Measurements from ENCODE around the gene CHST8. TPM values are rescaled to one million over a fixed set of nuclear protein-coding genes. Genes with fewer than 3 reads are reported as not detected.

Gene CHST8
- total RNA-seq, 1 experiment from 2014 or later: 2.3 TPM

DNA sequence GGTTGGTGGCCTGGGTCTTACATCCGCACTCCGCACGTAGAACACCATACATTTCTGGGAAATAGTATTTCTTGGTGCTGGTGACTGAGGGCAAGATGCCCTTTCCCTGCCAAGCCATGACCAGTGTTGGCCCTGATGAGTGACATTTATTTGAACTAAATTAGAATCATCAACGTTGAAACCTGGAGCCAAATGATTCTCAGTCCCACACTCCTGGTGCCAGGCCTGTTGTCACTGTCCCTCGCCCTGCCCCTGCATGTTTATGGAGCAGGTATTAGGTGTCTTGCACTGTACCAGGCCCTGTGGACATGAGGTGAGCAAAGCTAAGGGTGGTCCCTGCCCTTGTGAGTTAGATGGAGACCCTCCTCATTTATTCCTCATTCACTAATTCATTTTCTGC, 5.8 kb downstream of the CHST8 start:
- TF ChIP-seq EZH2 (IDR thresholded peaks at IDR 0.05; ENCODE audit: borderline replicate concordance, low read depth, low read length, poor library complexity, severe bottlenecking): no peak
- TF ChIP-seq, protein P1, sequence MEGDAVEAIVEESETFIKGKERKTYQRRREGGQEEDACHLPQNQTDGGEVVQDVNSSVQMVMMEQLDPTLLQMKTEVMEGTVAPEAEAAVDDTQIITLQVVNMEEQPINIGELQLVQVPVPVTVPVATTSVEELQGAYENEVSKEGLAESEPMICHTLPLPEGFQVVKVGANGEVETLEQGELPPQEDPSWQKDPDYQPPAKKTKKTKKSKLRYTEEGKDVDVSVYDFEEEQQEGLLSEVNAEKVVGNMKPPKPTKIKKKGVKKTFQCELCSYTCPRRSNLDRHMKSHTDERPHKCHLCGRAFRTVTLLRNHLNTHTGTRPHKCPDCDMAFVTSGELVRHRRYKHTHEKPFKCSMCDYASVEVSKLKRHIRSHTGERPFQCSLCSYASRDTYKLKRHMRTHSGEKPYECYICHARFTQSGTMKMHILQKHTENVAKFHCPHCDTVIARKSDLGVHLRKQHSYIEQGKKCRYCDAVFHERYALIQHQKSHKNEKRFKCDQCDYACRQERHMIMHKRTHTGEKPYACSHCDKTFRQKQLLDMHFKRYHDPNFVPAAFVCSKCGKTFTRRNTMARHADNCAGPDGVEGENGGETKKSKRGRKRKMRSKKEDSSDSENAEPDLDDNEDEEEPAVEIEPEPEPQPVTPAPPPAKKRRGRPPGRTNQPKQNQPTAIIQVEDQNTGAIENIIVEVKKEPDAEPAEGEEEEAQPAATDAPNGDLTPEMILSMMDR (conservative IDR thresholded peaks at IDR 0.05; ENCODE audit: low read depth, low read length): no peak
- Histone ChIP-seq H3K4me3 (ENCODE audit: low read depth, low read length, poor library complexity, severe bottlenecking) (no peak overlapping the region), H3K27me3 (replicated peaks; ENCODE audit: insufficient read depth, low read depth, low read length, poor library complexity) (peaks cover 43% of the 10 kb centered on the region), H3K27ac (ENCODE audit: low read depth, low read length, poor library complexity, severe bottlenecking) (no peak overlapping the region), H3K36me3 (ENCODE audit: insufficient read depth, low read length, poor library complexity, severe bottlenecking) (no peaks in the 10 kb centered on the region), H3K9me3 (ENCODE audit: low read depth, low read length, poor library complexity, severe bottlenecking) (no peaks in the 10 kb centered on the region), H3K4me1 (ENCODE audit: insufficient read depth, low read length, poor library complexity, severe bottlenecking) (peaks cover 6% of the 10 kb centered on the region)
- DNase-seq (ENCODE audit: low spot score): no peak
- no TSS peak for BruUV-seq (replicated peaks)
- ChIA-PET POLR2A (ENCODE audit: low non-redundant PET) (no interaction called here), CTCF (no interaction called here)
- intact Hi-C loops (cut with micrococcal nuclease; ENCODE audit: unreplicated experiment): no loop called here

DNA sequence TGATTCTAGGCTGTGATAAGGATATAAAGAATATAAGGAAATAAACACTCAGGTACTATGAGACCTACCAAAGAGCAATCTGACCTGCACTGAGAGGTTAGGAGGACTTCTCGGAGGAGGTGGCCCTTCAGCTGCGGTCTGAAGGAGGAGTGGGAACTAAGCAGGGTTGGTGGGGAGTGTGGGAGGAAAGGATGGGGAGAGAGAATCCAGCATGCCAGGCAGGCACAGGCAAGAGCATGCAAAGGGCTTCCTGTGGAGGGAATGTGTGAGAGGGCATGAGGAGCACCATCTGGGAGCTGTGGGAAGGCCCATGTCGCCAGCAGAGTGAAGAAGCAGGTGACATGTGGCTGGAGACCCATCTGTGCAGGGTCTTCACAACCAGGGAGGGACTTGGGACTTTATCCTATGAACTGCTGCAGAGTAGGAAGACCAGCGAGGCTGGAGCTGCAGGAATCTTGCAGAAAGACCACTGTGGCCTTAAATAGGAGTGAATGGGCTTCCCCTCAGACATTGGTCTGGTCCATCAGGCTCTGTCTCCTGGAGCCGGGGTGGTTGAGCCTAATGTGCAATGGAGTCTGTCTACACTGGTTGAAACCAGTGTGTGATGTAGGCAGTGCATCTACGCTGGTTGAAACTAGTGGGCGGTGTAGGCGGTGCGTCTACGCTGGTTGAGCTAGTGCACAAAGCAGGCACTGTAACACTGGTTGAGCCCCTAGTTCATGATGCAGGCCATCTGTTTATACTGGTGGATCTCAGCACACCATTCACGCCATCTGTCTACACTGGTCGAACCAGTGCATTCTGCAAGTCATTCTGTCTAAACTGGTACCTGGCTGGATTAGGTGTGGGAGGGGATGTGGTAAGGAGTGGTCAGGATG, 6.4 kb downstream of the CHST8 start:
- no TSS peak for BruUV-seq (replicated peaks)
- intact Hi-C loops (cut with micrococcal nuclease; ENCODE audit: unreplicated experiment): no loop called here
- TF ChIP-seq, protein P1 (conservative IDR thresholded peaks at IDR 0.05; ENCODE audit: low read depth, low read length): no peak
- TF ChIP-seq EZH2 (IDR thresholded peaks at IDR 0.05; ENCODE audit: borderline replicate concordance, low read depth, low read length, poor library complexity, severe bottlenecking): no peak

DNA sequence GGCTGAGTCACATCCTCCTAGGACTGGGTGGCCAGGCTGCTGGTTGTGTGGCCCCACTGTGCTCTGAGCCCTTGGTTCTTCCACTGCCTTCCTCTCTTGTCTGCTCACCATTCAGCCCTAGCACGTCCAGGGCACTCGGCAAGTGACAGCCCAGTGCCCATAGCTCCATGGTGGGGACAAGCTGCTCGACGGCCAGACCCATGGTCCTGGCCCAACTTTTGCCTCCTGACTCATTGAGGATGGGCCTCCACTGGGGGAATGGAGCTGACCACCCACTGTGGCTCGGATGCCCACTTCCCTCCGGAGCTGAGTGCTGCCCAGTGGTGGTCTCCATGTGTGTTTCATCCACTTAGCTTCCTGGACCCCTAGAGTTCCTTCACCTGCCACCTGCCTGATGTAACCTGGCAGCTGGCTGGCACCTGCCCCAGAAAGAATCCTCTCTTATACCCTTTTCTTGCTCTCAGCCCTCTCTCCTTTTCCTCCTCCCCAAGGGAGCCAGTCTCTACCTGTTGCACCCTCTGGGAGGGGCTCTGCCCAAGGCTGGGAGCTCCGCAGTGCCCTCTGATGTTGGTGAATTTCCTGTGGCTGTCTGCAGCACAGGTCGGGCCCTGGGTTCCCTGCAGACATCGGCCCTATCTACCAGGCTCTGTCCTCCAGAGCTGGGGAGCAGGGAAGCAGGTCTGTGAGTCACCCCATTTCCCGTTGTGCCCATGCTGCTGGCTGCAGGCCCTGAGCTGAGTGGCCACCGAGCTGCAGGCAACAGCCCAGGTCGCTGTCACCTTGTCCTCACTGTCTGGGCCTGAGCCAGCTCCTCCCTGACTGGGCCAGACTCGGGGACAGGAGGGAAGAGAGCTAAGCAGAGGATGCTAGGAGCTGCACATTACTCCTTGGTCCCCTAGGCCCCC, 7.4 kb downstream of the CHST8 start:
- CTCF ChIA-PET: no interaction called here
- Histone ChIP-seq H3K4me1 (ENCODE audit: insufficient read depth, low read length, poor library complexity, severe bottlenecking) (no peaks in the 10 kb centered on the region), H3K9me3 (ENCODE audit: low read depth, low read length, poor library complexity, severe bottlenecking) (no peaks in the 10 kb centered on the region), H3K36me3 (ENCODE audit: insufficient read depth, low read length, poor library complexity, severe bottlenecking) (no peaks in the 10 kb centered on the region), H3K4me3 (ENCODE audit: low read depth, low read length, poor library complexity, severe bottlenecking) (no peak overlapping the region), H3K27ac (ENCODE audit: low read depth, low read length, poor library complexity, severe bottlenecking) (no peak overlapping the region), H3K27me3 (replicated peaks; ENCODE audit: insufficient read depth, low read depth, low read length, poor library complexity) (peaks cover 26% of the 10 kb centered on the region)
- BruUV-seq (replicated peaks): no TSS peak
- POLR2A ChIA-PET (ENCODE audit: low non-redundant PET): no interaction called here
- intact Hi-C loops (cut with micrococcal nuclease; ENCODE audit: unreplicated experiment): no loop called here
- TF ChIP-seq, protein P1 (conservative IDR thresholded peaks at IDR 0.05; ENCODE audit: low read depth, low read length): no peak
- no peak for TF ChIP-seq EZH2 (IDR thresholded peaks at IDR 0.05; ENCODE audit: borderline replicate concordance, low read depth, low read length, poor library complexity, severe bottlenecking)
- no peak for DNase-seq (ENCODE audit: low spot score)

More for the DNA sequence above, 6.4 kb downstream of the CHST8 start:
- no peaks in the 10 kb centered on the region for H3K9me3 ChIP-seq (ENCODE audit: low read depth, low read length, poor library complexity, severe bottlenecking)
- DNase-seq (ENCODE audit: low spot score): no peak
- no peak overlapping the region for H3K27ac ChIP-seq (ENCODE audit: low read depth, low read length, poor library complexity, severe bottlenecking)
- CTCF ChIA-PET: no interaction called here
- no peaks in the 10 kb centered on the region for H3K36me3 ChIP-seq (ENCODE audit: insufficient read depth, low read length, poor library complexity, severe bottlenecking)
- POLR2A ChIA-PET (ENCODE audit: low non-redundant PET): no interaction called here
- H3K4me3 ChIP-seq (ENCODE audit: low read depth, low read length, poor library complexity, severe bottlenecking): no peak overlapping the region
- no peaks in the 10 kb centered on the region for H3K4me1 ChIP-seq (ENCODE audit: insufficient read depth, low read length, poor library complexity, severe bottlenecking)
- H3K27me3 ChIP-seq (replicated peaks; ENCODE audit: insufficient read depth, low read depth, low read length, poor library complexity): peaks cover 36% of the 10 kb centered on the region

All from A673 (cell line).